GM23338 (cell line): ENCODE results near the gene ACSL6. TPM values are rescaled to one million over a fixed set of nuclear protein-coding genes. Genes with fewer than 3 reads are reported as not detected.

Experiments used
- ATAC-seq: fragments of 200-7000 bp; cut with Tn5 transposase; 3 replicates; pipeline ENCODE4 v1.9.1; 2020
- DNase-seq: peaks from one replicate; pipeline ENCODE4 v3.0.0-alpha.2; 2015; ENCODE audit warnings: low spot score
- H2AFZ ChIP-seq: fragments of 200-600 bp; sonication (generic); 2 replicates; pipeline ENCODE4 v1.8.0; 2016; ENCODE audit warnings: antibody characterized with exemption, mild to moderate bottlenecking, moderate library complexity
- H3F3A ChIP-seq: fragments of 200-600 bp; sonication (generic); replicated peaks from 2 replicates; pipeline ENCODE4 v1.8.0; 2017; ENCODE audit warnings: antibody characterized with exemption, mixed run types, low read depth
- H3K27ac ChIP-seq: fragments of 200-600 bp; sonication (generic); 2 replicates; pipeline ENCODE4 v1.6.1; 2016; ENCODE audit warnings: low read depth
- H3K27me3 ChIP-seq: fragments of 200-600 bp; sonication (generic); 2 replicates; pipeline ENCODE4 v1.8.0; 2016; ENCODE audit warnings: mild to moderate bottlenecking, mixed run types, moderate library complexity; ENCODE audit not compliant: insufficient read depth
- H3K36me3 ChIP-seq: fragments of 200-600 bp; sonication (generic); 2 replicates; pipeline ENCODE4 v1.8.0; 2016; ENCODE audit warnings: mild to moderate bottlenecking; ENCODE audit not compliant: insufficient read depth
- H3K4me1 ChIP-seq: fragments of 200-600 bp; sonication (generic); 2 replicates; pipeline ENCODE4 v1.8.0; 2016; ENCODE audit warnings: mild to moderate bottlenecking, moderate library complexity; ENCODE audit not compliant: insufficient read depth
- H3K4me2 ChIP-seq: fragments of 200-600 bp; sonication (generic); 2 replicates; pipeline ENCODE4 v1.7.1; 2017; ENCODE audit warnings: mixed run types
- H3K4me3 ChIP-seq: fragments of 200-600 bp; sonication (generic); 2 replicates; pipeline ENCODE4 v1.6.1; 2016; ENCODE audit warnings: mixed run types
- H3K79me2 ChIP-seq: fragments of 200-600 bp; sonication (generic); replicated peaks from 2 replicates; pipeline ENCODE4 v1.8.0; 2017; ENCODE audit warnings: mild to moderate bottlenecking; ENCODE audit not compliant: insufficient read depth
- H3K9me2 ChIP-seq: fragments of 200-600 bp; sonication (generic); 2 replicates; pipeline ENCODE4 v1.8.0; 2017; ENCODE audit not compliant: insufficient read depth
- H4K20me1 ChIP-seq: fragments of 200-600 bp; sonication (generic); replicated peaks from 2 replicates; pipeline ENCODE4 v1.8.0; 2017; ENCODE audit warnings: mild to moderate bottlenecking; ENCODE audit not compliant: insufficient read depth
- H3K27ac Mint-ChIP-seq: 2 replicates; pipeline ENCODE4 v1.8.0; 2020; ENCODE audit warnings: inconsistent platforms, mild to moderate bottlenecking, moderate library complexity, mixed read lengths
- H3K27me3 Mint-ChIP-seq: 3 replicates; pipeline ENCODE4 v1.8.0; 2022; ENCODE audit warnings: low read depth, mild to moderate bottlenecking, moderate library complexity, mixed read lengths, inconsistent platforms; ENCODE audit not compliant: insufficient read depth, poor library complexity
- H3K36me3 Mint-ChIP-seq: 3 replicates; pipeline ENCODE4 v1.8.0; 2021; ENCODE audit warnings: low read depth, mild to moderate bottlenecking, inconsistent platforms, moderate library complexity, mixed read lengths
- H3K4me1 Mint-ChIP-seq: 3 replicates; pipeline ENCODE4 v1.8.0; 2020; ENCODE audit warnings: mild to moderate bottlenecking, inconsistent platforms, mixed read lengths
- H3K4me3 Mint-ChIP-seq: 3 replicates; pipeline ENCODE4 v1.8.0; 2021; ENCODE audit warnings: moderate library complexity, mild to moderate bottlenecking, inconsistent platforms, mixed read lengths
- H3K9me3 Mint-ChIP-seq: 3 replicates; pipeline ENCODE4 v1.8.0; 2020; ENCODE audit warnings: moderate library complexity, mild to moderate bottlenecking, inconsistent platforms, mixed read lengths
- CREB1 ChIP-seq: fragments of 250-450 bp; sonication (Bioruptor Pico); IDR thresholded peaks from 2 replicates; pipeline ENCODE4 v1.5.0; 2020; ENCODE audit warnings: low read depth, mild to moderate bottlenecking, moderate library complexity
- EZH2 ChIP-seq: fragments of 200-600 bp; sonication (generic); IDR thresholded peaks from one replicate; pipeline ENCODE4 v1.8.0; 2017; ENCODE audit warnings: antibody characterized with exemption, mild to moderate bottlenecking, low read depth; ENCODE audit not compliant: unreplicated experiment
- EZH2phosphoT487 ChIP-seq: fragments of 200-600 bp; sonication (generic); IDR thresholded peaks from one replicate; pipeline ENCODE4 v1.8.1; 2018; ENCODE audit warnings: antibody characterized with exemption; ENCODE audit not compliant: unreplicated experiment
- JUNB ChIP-seq: IDR thresholded peaks from one replicate; pipeline ENCODE4 v1.6.1; 2016; ENCODE audit warnings: antibody characterized with exemption; ENCODE audit not compliant: unreplicated experiment
- NANOG ChIP-seq: IDR thresholded peaks from 2 replicates; pipeline ENCODE4 v1.6.1; 2016; ENCODE audit warnings: antibody characterized with exemption, borderline replicate concordance
- POLR2AphosphoS5 ChIP-seq: IDR thresholded peaks from 2 replicates; pipeline ENCODE4 v1.6.1; 2016; ENCODE audit warnings: antibody characterized with exemption, low read depth
- REST ChIP-seq: IDR thresholded peaks from one replicate; pipeline ENCODE4 v1.6.1; 2018; ENCODE audit warnings: antibody characterized with exemption; ENCODE audit not compliant: unreplicated experiment
- STAT1 ChIP-seq: IDR thresholded peaks from one replicate; pipeline ENCODE4 v1.6.1; 2016; ENCODE audit warnings: antibody characterized with exemption; ENCODE audit not compliant: unreplicated experiment
- ZNF114 ChIP-seq: fragments of 250-450 bp; sonication (Bioruptor Pico); IDR thresholded peaks from 2 replicates; pipeline ENCODE4 v1.5.0; 2020; ENCODE audit warnings: mild to moderate bottlenecking, moderate library complexity
- ZNF331 ChIP-seq: fragments of 250-450 bp; sonication (Bioruptor Pico); IDR thresholded peaks from 2 replicates; pipeline ENCODE4 v1.5.0; 2020; ENCODE audit warnings: low read depth, mild to moderate bottlenecking, moderate library complexity
- polyA plus RNA-seq: library from polyadenylated mRNA; unstranded; fragments of >200 nt; fragmentation: Nextera tagmentation; extraction: Ambion mirVana; gene quantifications from 2 replicates; pipeline ENCODE4 v1.2.1, GENCODE V29; 2016
- total RNA-seq: library from RNA; depleted of rRNA; stranded (reverse); fragments of >200 nt; shearing (Covaris generic); gene quantifications from 2 replicates; pipeline ENCODE4 v1.2.3, GENCODE V29; 2014
- TF ChIP-seq, protein P1 (sequence below): IDR thresholded peaks from 2 replicates; pipeline ENCODE4 v1.6.1; 2016; ENCODE audit warnings: antibody characterized with exemption
- TF ChIP-seq, protein P2 (sequence below), 2 experiments: fragments of 200-600 bp in 1 of 2; sonication (generic) in 1 of 2; conservative IDR thresholded peaks; 2 replicates each; pipeline versions ENCODE4 v1.5.1 to v1.6.1; 2016 to 2017; ENCODE audit warnings: antibody characterized with exemption in 2 of 2, low read depth in 2 of 2, mild to moderate bottlenecking in 2 of 2, moderate library complexity in 1 of 2
- TF ChIP-seq, protein P3 (sequence below): fragments of 250-450 bp; sonication (Bioruptor Pico); IDR thresholded peaks from 2 replicates; pipeline ENCODE4 v1.5.0; 2020; ENCODE audit warnings: mild to moderate bottlenecking, moderate library complexity

ACSL6 gene
- total and polyA plus RNA-seq, 2 experiments from 2014 or later = 0.76 to 3.6 TPM

- Histone ChIP-seq H3K36me3 (no peaks in the 10 kb centered on the region), H3K4me1 (no peaks in the 10 kb centered on the region), H3K79me2 (no peaks in the 10 kb centered on the region), H3K27me3 (no peaks in the 10 kb centered on the region), H3F3A (no peaks in the 10 kb centered on the region), H3K27ac (no peak overlapping the region), H4K20me1 (no peaks in the 10 kb centered on the region), H2AFZ (no peak overlapping the region), H3K4me3 (no peak overlapping the region), H3K9me2 (no peaks in the 10 kb centered on the region; the same call in 1 of the 2 replicates), H3K4me2 (no peak overlapping the region)
- H3K27ac Mint-ChIP-seq = no peak overlapping the region
- ATAC-seq = no peak
- H3K36me3 Mint-ChIP-seq = no peaks in the 10 kb centered on the region
- TF ChIP-seq, protein P1, sequence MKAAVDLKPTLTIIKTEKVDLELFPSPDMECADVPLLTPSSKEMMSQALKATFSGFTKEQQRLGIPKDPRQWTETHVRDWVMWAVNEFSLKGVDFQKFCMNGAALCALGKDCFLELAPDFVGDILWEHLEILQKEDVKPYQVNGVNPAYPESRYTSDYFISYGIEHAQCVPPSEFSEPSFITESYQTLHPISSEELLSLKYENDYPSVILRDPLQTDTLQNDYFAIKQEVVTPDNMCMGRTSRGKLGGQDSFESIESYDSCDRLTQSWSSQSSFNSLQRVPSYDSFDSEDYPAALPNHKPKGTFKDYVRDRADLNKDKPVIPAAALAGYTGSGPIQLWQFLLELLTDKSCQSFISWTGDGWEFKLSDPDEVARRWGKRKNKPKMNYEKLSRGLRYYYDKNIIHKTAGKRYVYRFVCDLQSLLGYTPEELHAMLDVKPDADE = no peak
- TF ChIP-seq EZH2 (no peak), REST (no peak), ZNF331 (CRISPR knock-in tag) (no peak), CREB1 (no peak), POLR2AphosphoS5 (no peak), STAT1 (no peak), EZH2phosphoT487 (no peak), NANOG (no peak), JUNB (no peak), ZNF114 (no peak)
- TF ChIP-seq, protein P2, sequence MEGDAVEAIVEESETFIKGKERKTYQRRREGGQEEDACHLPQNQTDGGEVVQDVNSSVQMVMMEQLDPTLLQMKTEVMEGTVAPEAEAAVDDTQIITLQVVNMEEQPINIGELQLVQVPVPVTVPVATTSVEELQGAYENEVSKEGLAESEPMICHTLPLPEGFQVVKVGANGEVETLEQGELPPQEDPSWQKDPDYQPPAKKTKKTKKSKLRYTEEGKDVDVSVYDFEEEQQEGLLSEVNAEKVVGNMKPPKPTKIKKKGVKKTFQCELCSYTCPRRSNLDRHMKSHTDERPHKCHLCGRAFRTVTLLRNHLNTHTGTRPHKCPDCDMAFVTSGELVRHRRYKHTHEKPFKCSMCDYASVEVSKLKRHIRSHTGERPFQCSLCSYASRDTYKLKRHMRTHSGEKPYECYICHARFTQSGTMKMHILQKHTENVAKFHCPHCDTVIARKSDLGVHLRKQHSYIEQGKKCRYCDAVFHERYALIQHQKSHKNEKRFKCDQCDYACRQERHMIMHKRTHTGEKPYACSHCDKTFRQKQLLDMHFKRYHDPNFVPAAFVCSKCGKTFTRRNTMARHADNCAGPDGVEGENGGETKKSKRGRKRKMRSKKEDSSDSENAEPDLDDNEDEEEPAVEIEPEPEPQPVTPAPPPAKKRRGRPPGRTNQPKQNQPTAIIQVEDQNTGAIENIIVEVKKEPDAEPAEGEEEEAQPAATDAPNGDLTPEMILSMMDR (conservative IDR thresholded peaks at IDR 0.05; ENCODE audit: low read depth in 2 of 2) = no peak
- TF ChIP-seq, protein P3, sequence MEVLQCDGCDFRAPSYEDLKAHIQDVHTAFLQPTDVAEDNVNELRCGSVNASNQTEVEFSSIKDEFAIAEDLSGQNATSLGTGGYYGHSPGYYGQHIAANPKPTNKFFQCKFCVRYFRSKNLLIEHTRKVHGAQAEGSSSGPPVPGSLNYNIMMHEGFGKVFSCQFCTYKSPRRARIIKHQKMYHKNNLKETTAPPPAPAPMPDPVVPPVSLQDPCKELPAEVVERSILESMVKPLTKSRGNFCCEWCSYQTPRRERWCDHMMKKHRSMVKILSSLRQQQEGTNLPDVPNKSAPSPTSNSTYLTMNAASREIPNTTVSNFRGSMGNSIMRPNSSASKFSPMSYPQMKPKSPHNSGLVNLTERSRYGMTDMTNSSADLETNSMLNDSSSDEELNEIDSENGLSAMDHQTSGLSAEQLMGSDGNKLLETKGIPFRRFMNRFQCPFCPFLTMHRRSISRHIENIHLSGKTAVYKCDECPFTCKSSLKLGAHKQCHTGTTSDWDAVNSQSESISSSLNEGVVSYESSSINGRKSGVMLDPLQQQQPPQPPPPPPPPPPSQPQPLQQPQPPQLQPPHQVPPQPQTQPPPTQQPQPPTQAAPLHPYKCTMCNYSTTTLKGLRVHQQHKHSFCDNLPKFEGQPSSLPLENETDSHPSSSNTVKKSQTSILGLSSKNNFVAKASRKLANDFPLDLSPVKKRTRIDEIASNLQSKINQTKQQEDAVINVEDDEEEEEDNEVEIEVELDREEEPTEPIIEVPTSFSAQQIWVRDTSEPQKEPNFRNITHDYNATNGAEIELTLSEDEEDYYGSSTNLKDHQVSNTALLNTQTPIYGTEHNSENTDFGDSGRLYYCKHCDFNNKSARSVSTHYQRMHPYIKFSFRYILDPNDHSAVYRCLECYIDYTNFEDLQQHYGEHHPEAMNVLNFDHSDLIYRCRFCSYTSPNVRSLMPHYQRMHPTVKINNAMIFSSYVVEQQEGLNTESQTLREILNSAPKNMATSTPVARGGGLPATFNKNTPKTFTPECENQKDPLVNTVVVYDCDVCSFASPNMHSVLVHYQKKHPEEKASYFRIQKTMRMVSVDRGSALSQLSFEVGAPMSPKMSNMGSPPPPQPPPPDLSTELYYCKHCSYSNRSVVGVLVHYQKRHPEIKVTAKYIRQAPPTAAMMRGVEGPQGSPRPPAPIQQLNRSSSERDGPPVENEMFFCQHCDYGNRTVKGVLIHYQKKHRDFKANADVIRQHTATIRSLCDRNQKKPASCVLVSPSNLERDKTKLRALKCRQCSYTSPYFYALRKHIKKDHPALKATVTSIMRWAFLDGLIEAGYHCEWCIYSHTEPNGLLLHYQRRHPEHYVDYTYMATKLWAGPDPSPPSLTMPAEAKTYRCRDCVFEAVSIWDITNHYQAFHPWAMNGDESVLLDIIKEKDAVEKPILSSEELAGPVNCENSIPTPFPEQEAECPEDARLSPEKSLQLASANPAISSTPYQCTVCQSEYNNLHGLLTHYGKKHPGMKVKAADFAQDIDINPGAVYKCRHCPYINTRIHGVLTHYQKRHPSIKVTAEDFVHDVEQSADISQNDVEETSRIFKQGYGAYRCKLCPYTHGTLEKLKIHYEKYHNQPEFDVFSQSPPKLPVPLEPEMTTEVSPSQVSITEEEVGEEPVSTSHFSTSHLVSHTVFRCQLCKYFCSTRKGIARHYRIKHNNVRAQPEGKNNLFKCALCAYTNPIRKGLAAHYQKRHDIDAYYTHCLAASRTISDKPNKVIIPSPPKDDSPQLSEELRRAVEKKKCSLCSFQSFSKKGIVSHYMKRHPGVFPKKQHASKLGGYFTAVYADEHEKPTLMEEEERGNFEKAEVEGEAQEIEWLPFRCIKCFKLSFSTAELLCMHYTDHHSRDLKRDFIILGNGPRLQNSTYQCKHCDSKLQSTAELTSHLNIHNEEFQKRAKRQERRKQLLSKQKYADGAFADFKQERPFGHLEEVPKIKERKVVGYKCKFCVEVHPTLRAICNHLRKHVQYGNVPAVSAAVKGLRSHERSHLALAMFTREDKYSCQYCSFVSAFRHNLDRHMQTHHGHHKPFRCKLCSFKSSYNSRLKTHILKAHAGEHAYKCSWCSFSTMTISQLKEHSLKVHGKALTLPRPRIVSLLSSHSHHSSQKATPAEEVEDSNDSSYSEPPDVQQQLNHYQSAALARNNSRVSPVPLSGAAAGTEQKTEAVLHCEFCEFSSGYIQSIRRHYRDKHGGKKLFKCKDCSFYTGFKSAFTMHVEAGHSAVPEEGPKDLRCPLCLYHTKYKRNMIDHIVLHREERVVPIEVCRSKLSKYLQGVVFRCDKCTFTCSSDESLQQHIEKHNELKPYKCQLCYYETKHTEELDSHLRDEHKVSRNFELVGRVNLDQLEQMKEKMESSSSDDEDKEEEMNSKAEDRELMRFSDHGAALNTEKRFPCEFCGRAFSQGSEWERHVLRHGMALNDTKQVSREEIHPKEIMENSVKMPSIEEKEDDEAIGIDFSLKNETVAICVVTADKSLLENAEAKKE (CRISPR knock-in tag) = no peak
- peaks cover 8% of the 10 kb centered on the region for H3K4me1 Mint-ChIP-seq
- DNase-seq = no peak
- H3K27me3 Mint-ChIP-seq = peaks cover 11% of the 10 kb centered on the region
- no peaks in the 10 kb centered on the region for H3K9me3 Mint-ChIP-seq
- no peak overlapping the region for H3K4me3 Mint-ChIP-seq
Observed at GRCh38 chr5:132059043-132059695, 47.7 kb upstream of the ACSL6 start.
